Stimulated activated CD8-positive, alpha-beta memory T cell treated with anti-CD3 and anti-CD28 coated beads, Interleukin-12 subunit alpha, Interleukin-12 subunit beta, amount 100 ng/mL, for 1 hour (primary cell): ENCODE data around the gene RAB3B.

Experiments used
- DNase-seq: peaks from one replicate; pipeline ENCODE4 v3.0.0-alpha.2; 2020; ENCODE audit warnings: low read depth

RAB3B gene

GRCh38 chr1:51871351-51871975 lies 119.0 kb downstream of the RAB3B start:
- DNase-seq, result no peak

- DNase-seq, result no peak
Measured at GRCh38 chr1:51870603-51871350, 119.7 kb downstream of the RAB3B start.

- DNase-seq, result no peak
Measured at GRCh38 chr1:51867479-51868232, 122.8 kb downstream of the RAB3B start.

GRCh38 chr1:51863384-51863783 lies 127.1 kb downstream of the RAB3B start:
- DNase-seq, result no peak

- no peak for DNase-seq
Measured at GRCh38 chr1:51861669-51862068, 128.8 kb downstream of the RAB3B start.

GRCh38 chr1:51859735-51860134 lies 130.8 kb downstream of the RAB3B start:
- no peak for DNase-seq

GRCh38 chr1:51859333-51859732 lies 131.2 kb downstream of the RAB3B start:
- DNase-seq, result no peak

- DNase-seq, result no peak
Measured at GRCh38 chr1:51858892-51859291, 131.6 kb downstream of the RAB3B start.
